ENCODE data around the gene EPB41L5. TPM values are rescaled to one million over a fixed set of nuclear protein-coding genes. Genes with fewer than 3 reads are reported as not detected.

EPB41L5 gene
- total and polyA plus RNA-seq, 11 donors, result 3.1 to 16.9 (median 9.8) TPM

DNA sequence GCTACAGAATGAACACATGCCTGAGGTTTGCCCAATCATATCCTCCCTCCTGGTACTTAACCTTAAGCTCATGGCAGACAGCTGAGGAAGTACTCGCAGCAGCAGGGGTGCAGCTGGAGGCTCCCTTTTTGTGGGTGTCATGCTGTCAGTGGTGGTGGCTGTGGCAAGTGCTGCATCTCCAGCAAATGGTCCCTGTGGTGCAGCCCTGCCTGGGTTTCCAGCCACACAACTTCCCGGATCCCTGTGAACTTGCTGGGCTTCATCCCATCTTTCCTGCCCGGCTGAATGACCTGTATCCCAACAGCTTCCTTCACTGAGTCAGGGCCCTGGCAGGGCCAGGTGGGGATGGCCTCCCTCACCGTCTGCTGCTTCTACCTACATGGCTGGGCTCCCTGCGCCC lies 205.3 kb downstream of the EPB41L5 start:
- TF ChIP-seq CTCF (IDR thresholded peaks at IDR 0.05) (no peak), POLR2A (IDR thresholded peaks at IDR 0.05) (no peak)
- Histone ChIP-seq H3K27ac (no peak overlapping the region), H3K27me3 (no peaks in the 10 kb centered on the region), H3K4me1 (peaks cover 0 to 30% (median 21%) of the 10 kb centered on the region in 12 donors), H3K36me3 (peaks cover 0 to 22% (median 0%) of the 10 kb centered on the region in 9 donors), H3K9me3 (peaks cover 0 to 13% (median 0%) of the 10 kb centered on the region in 12 donors), H3K4me3 (no peak overlapping the region)
- 88 to 100% (median 97%) methylated on average over 5 of the region's 5 CpGs for WGBS, 4 donors
- intact Hi-C loops (cut with DNase I), result no loop called here
- DNase-seq (no peak), ATAC-seq (no peak)

DNA sequence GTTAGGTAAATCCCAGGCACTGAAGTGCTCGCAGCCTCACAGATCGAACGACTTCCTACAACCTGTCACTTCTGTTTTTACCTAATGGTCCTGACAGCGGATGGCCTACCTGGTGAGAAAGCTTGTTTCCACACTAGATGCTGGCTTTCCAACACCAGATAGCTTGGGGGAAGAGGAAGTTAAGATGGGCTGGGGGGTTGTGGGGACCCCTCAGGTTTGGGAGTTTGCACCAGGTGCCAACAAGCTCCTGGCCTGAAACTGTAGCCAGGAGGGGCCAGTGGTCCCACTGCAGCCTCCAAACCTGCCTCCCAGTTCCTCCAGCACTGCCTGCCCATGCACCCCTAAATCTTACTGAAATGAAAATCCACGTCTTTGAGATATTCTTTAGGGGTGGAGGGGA lies 206.4 kb downstream of the EPB41L5 start:
- intact Hi-C loops (cut with DNase I), result no loop called here
- Histone ChIP-seq H3K9me3 (peaks cover 0 to 13% (median 0%) of the 10 kb centered on the region in 12 donors), H3K27me3 (no peaks in the 10 kb centered on the region), H3K4me1 (peaks cover 0 to 37% (median 24%) of the 10 kb centered on the region in 12 donors), H3K4me3 (no peak overlapping the region), H3K27ac (no peak overlapping the region), H3K36me3 (peaks cover 0 to 22% (median 0%) of the 10 kb centered on the region in 9 donors)
- no peak for DNase-seq
- 94 to 96% (median 95%) methylated on average over 5 of the region's 5 CpGs for WGBS, 4 donors
- no peak for ATAC-seq
- TF ChIP-seq POLR2A (IDR thresholded peaks at IDR 0.05), result no peak
- TF ChIP-seq CTCF (IDR thresholded peaks at IDR 0.05), result no peak

- no peak overlapping the region for H3K27ac ChIP-seq
- DNase-seq, result no peak
- WGBS, 4 donors, result 85 to 94% (median 91%) methylated on average over 5 of the region's 5 CpGs
- peaks cover 0 to 13% (median 0%) of the 10 kb centered on the region in 12 donors for H3K9me3 ChIP-seq
- H3K4me3 ChIP-seq, result no peak overlapping the region
- TF ChIP-seq POLR2A (IDR thresholded peaks at IDR 0.05) (no peak), CTCF (IDR thresholded peaks at IDR 0.05) (no peak)
- no peaks in the 10 kb centered on the region for H3K27me3 ChIP-seq
- peaks cover 0 to 22% (median 0%) of the 10 kb centered on the region in 9 donors for H3K36me3 ChIP-seq
- ATAC-seq, result no peak
- peaks cover 0 to 39% (median 25%) of the 10 kb centered on the region in 12 donors for H3K4me1 ChIP-seq
- intact Hi-C loops (cut with DNase I), result loop anchor here in 4 of 10 donors (5.0 to 10.0 kb wide), 2 partner anchors 38 to 95 kb away; no protein-coding TSS in a partner anchor
These were observed 206.9 kb downstream of the EPB41L5 start for GRCh38 chr2:120219766-120220165.

GRCh38 chr2:120220756-120221155 lies 207.9 kb downstream of the EPB41L5 start:
- Histone ChIP-seq H3K36me3 (peaks cover 0 to 22% (median 0%) of the 10 kb centered on the region in 9 donors), H3K27me3 (no peaks in the 10 kb centered on the region), H3K4me3 (no peak overlapping the region), H3K9me3 (peaks cover 0 to 13% (median 0%) of the 10 kb centered on the region in 12 donors), H3K27ac (no peak overlapping the region), H3K4me1 (peaks cover 0 to 39% (median 25%) of the 10 kb centered on the region in 12 donors)
- ATAC-seq (no peak), DNase-seq (no peak)
- intact Hi-C loops (cut with DNase I), result loop anchor here in 4 of 10 donors (5.0 to 10.0 kb wide), 2 partner anchors 37 to 94 kb away; no protein-coding TSS in a partner anchor
- no peak for TF ChIP-seq POLR2A (IDR thresholded peaks at IDR 0.05)
- TF ChIP-seq CTCF (IDR thresholded peaks at IDR 0.05), result no peak
- WGBS, 4 donors, result 66 to 81% (median 79%) methylated on average over 2 of the region's 2 CpGs
